GM12872 (cell line): ENCODE measurements around the gene CTDSP2.

Experiments
- TF ChIP-seq, protein P1 (sequence below): IDR thresholded peaks from 3 replicates; pipeline ENCODE4 v1.5.1; 2011; ENCODE audit warnings: low read depth, mild to moderate bottlenecking, low read length, moderate library complexity; ENCODE audit not compliant: insufficient read depth

The CTDSP2 gene

GRCh38 chr12:57772429-57773322 is 73.9 kb downstream of the CTDSP2 start, which contains the start of gene EEF1AKMT3:
EEF1AKMT3 (plus strand) TSS chr12:57772614; CDS start chr12:57772725, 111 bp downstream.
- TF ChIP-seq, protein P1, sequence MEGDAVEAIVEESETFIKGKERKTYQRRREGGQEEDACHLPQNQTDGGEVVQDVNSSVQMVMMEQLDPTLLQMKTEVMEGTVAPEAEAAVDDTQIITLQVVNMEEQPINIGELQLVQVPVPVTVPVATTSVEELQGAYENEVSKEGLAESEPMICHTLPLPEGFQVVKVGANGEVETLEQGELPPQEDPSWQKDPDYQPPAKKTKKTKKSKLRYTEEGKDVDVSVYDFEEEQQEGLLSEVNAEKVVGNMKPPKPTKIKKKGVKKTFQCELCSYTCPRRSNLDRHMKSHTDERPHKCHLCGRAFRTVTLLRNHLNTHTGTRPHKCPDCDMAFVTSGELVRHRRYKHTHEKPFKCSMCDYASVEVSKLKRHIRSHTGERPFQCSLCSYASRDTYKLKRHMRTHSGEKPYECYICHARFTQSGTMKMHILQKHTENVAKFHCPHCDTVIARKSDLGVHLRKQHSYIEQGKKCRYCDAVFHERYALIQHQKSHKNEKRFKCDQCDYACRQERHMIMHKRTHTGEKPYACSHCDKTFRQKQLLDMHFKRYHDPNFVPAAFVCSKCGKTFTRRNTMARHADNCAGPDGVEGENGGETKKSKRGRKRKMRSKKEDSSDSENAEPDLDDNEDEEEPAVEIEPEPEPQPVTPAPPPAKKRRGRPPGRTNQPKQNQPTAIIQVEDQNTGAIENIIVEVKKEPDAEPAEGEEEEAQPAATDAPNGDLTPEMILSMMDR = no peak

DNA sequence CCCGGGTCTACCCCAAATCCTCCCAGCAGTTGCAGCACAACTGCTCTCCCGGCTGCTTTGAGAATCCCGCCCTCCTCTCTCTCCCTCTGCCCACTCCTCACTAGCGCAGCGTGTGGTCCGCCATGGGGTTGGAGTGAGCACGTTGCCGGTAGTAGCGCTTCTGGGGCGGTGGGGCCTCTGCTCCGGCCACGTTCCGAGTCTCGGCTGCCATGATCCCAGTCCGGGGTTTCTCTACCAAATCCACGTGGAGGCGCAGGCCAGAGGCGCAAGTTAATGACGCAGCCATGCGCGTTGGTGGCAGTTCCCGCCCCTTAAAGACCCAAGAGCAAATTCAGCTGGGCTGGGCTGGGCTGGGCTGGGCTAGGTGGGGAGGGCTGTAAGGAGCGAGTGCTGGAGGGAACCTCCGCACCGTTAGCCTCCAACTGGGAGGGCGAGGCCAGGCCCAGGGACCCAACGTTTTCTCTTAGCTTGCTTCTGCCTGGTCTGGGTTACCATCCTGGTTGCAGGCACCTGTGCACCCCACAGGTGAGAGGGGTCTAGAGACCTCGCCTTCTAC is 74.6 kb downstream of the CTDSP2 start, which contains the start of gene METTL1:
Gene METTL1, minus strand, starts transcription at position 233 of the 556 bp plus-strand sequence. Its CDS starts 22 bp downstream, at position 211.
- TF ChIP-seq, protein P1 = no peak

- TF ChIP-seq, protein P1 = no peak
Observed at GRCh38 chr12:57771236-57771872, 75.2 kb downstream of the CTDSP2 start.

- TF ChIP-seq, protein P1 = no peak
Observed at GRCh38 chr12:57770734-57771133, 75.8 kb downstream of the CTDSP2 start.
